HFFc6 (cell line): Measurements from ENCODE around the gene TNFAIP3. TPM values are rescaled to one million over a fixed set of nuclear protein-coding genes. Genes with fewer than 3 reads are reported as not detected.
A peak's percentile ranks its signal among the peaks of the same experiment; 100 is the strongest.

Source experiments
- DNase-seq: peaks from one replicate; pipeline ENCODE4 v3.0.0-alpha.2; 2018
- H3K27ac Mint-ChIP-seq: 2 replicates; pipeline ENCODE4 v1.8.0; 2020; ENCODE audit warnings: mild to moderate bottlenecking, mixed read lengths
- H3K27me3 Mint-ChIP-seq: 2 replicates; pipeline ENCODE4 v1.8.0; 2021; ENCODE audit warnings: mild to moderate bottlenecking, moderate library complexity, mixed read lengths; ENCODE audit not compliant: insufficient read depth
- H3K36me3 Mint-ChIP-seq: 2 replicates; pipeline ENCODE4 v1.8.0; 2021; ENCODE audit warnings: low read depth, mixed read lengths
- H3K4me1 Mint-ChIP-seq: 2 replicates; pipeline ENCODE4 v1.8.0; 2020; ENCODE audit warnings: low read depth, mixed read lengths
- H3K4me3 Mint-ChIP-seq: 2 replicates; pipeline ENCODE4 v1.8.0; 2020; ENCODE audit warnings: mild to moderate bottlenecking, moderate library complexity, mixed read lengths
- H3K9me3 Mint-ChIP-seq: 2 replicates; pipeline ENCODE4 v1.8.0; 2020; ENCODE audit warnings: mild to moderate bottlenecking, mixed read lengths
- total RNA-seq, 6 experiments: library from RNA; stranded (reverse); fragmentation: NEBNext Ultra II Directional; extraction: Animal tissue kit (Norgen Biotek cat#: 25700); gene quantifications; 2 replicates in 1 of 6; 3 replicates in 5 of 6; pipeline ENCODE4 v1.2.3, GENCODE V29; 2021
- TF ChIP-seq, protein P1 (sequence below): fragments of 200-600 bp; sonication (generic); IDR thresholded peaks from 2 replicates; pipeline ENCODE4 v1.5.0; 2021; ENCODE audit warnings: antibody characterized with exemption, mild to moderate bottlenecking

TNFAIP3 gene
- total RNA-seq, 6 experiments from 2014 or later: 4.5 to 17.2 (median 7.8) TPM

DNA sequence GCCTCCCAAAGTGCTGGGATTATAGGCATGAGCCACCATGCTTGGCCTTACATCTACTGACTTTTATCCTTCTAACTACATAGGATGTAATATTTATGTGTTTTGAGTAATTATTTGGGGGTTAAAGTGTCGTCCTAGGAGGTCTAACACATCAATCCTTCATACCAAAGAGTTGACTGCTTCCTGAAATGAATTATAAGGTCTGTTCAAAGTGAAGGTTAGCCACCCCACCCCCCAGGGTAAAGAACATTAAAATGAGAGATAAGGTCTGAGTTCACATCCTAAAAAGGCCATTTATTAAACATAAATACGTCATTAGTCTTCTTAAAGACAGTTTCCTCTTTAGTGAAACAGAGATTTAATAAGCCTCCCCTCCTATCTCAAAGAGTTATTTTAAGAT, 33.8 kb downstream of the TNFAIP3 start:
- Mint-ChIP-seq H3K27me3 (peaks cover 4% of the 10 kb centered on the region; the same call in 1 of the 2 replicates), H3K4me1 (peaks cover 56% of the 10 kb centered on the region), H3K27ac (no peak overlapping the region), H3K4me3 (no peak overlapping the region), H3K36me3 (no peaks in the 10 kb centered on the region), H3K9me3 (no peaks in the 10 kb centered on the region)
- TF ChIP-seq, protein P1, sequence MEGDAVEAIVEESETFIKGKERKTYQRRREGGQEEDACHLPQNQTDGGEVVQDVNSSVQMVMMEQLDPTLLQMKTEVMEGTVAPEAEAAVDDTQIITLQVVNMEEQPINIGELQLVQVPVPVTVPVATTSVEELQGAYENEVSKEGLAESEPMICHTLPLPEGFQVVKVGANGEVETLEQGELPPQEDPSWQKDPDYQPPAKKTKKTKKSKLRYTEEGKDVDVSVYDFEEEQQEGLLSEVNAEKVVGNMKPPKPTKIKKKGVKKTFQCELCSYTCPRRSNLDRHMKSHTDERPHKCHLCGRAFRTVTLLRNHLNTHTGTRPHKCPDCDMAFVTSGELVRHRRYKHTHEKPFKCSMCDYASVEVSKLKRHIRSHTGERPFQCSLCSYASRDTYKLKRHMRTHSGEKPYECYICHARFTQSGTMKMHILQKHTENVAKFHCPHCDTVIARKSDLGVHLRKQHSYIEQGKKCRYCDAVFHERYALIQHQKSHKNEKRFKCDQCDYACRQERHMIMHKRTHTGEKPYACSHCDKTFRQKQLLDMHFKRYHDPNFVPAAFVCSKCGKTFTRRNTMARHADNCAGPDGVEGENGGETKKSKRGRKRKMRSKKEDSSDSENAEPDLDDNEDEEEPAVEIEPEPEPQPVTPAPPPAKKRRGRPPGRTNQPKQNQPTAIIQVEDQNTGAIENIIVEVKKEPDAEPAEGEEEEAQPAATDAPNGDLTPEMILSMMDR: no peak
- no peak for DNase-seq

DNA sequence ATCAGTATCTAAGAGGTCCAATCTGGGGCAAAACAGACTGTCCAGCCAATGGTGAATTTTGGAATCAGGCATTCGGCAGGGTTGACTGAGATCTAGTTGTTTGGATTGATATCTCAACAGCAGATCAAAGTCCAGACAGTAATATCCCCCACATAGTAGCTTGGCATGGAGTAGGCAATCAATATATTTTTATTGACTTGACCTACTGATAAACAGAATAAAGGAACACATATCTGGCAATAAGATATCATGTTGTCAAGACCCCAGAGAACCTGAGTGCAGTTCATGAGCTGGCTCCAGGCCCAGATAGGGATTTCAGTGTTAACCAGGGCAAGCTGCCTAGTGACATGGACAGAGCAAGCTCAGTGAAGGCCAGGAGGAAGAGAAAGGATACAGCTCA, 34.4 kb downstream of the TNFAIP3 start:
- H3K9me3 Mint-ChIP-seq: no peaks in the 10 kb centered on the region
- H3K27ac Mint-ChIP-seq: no peak overlapping the region
- H3K36me3 Mint-ChIP-seq: no peaks in the 10 kb centered on the region
- peaks cover 4% of the 10 kb centered on the region; the same call in 1 of the 2 replicates for H3K27me3 Mint-ChIP-seq
- TF ChIP-seq, protein P1: no peak
- H3K4me3 Mint-ChIP-seq: no peak overlapping the region
- no peak for DNase-seq
- peaks cover 52% of the 10 kb centered on the region for H3K4me1 Mint-ChIP-seq

DNA sequence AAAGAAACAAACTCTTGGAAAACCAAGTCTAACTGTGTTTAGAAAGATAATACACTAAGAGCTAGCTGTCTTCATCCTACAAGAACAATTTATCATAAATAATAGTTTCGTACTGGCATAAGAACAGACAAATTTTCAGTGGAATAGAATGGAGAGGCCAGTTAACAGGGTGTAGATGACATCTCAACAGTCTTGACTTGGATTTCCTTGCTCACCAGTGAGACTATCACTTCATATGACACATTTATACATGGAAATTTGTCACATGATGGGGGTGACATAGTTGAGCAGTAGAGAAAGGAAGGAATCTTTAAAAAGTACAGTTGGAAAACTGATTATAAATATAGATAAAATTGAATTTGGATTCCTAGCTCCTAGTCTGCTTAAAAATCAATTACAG, 35.6 kb downstream of the TNFAIP3 start:
- Mint-ChIP-seq H3K4me3 (no peak overlapping the region), H3K4me1 (peaks cover 54% of the 10 kb centered on the region), H3K27me3 (peaks cover 1% of the 10 kb centered on the region; the same call in 1 of the 2 replicates), H3K9me3 (no peaks in the 10 kb centered on the region), H3K36me3 (no peaks in the 10 kb centered on the region), H3K27ac (no peak overlapping the region)
- no peak for DNase-seq
- TF ChIP-seq, protein P1: no peak

DNA sequence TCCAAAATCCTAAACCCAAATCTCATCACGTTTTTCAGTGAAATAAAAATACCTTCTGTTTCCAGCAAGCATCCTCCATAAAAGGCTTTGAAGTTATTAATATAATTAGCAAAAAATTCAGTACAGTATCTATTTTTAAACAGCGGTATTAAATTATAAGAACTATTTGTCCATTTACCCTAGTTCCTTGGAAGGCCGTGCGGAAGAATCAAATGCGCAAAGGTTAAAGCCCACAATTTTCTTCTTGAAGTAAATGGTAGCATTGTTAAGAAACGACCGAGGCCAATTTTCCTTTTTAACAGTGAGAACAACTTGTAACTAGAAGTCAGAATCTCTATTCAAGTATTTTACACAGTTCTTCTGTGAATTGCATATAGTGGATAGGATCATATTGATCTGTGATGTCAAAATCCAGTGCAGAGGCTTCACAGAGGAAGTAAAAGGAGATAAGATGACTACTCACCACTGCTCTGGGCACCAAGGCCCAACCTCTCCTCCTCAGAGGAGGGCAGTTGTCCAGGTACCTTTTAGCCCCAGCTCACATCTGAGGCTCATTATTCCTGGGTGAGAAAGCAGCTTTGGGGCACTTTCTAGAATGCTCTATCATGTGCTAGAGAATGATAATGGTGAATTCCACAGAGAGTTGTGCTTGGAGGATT, 36.3 kb downstream of the TNFAIP3 start:
- peaks cover under 1% of the 10 kb centered on the region; the same call in 1 of the 2 replicates for H3K27me3 Mint-ChIP-seq
- DNase-seq: no peak
- no peak overlapping the region for H3K27ac Mint-ChIP-seq
- no peak overlapping the region for H3K4me3 Mint-ChIP-seq
- no peaks in the 10 kb centered on the region for H3K9me3 Mint-ChIP-seq
- peaks cover 54% of the 10 kb centered on the region for H3K4me1 Mint-ChIP-seq
- TF ChIP-seq, protein P1: no peak
- H3K36me3 Mint-ChIP-seq: no peaks in the 10 kb centered on the region

DNA sequence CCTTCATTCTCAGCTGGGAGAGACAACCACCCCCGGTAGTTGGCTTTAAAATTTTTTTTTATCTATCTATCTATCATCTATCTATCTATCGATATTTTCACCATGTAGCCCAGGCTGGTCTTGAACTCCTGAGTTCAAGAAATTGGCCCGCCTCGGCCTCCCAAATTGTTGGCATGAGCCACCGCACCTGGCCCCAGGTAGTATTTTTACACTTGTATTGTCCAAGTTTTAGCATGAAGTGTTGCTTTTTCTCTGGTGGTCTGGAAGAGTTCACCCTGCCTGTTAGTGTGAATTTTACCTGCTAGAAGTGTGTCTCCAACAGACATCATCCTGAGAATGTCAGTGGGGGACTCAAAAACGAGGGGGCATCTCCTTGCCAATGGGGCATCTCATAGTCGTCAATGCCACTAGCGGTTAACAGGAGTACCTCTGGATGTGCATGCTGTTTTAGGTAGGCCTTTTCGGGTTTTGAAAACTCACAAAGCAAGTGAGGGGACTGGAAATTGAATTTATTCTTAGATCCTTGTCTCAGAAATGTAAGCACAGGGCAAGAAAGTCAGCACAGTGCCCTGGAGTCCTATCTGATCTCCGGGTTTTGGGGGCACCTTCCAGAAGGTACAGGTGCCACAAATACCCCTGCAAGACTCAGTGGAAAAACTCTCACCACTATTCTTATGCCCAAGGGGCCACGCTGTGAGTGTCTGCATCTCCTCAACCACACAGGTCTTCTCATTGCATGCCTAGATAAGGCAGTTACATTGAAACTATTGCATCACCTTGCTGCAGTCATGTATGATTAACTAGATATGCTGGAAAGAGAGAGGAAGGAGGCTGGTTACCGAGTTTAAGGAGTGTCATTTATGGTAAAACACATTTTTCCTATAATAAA, 37.1 kb downstream of the TNFAIP3 start:
- H3K4me3 Mint-ChIP-seq: peak overlapping the region; percentile 77
- TF ChIP-seq, protein P1: no peak
- no peaks in the 10 kb centered on the region for H3K9me3 Mint-ChIP-seq
- H3K4me1 Mint-ChIP-seq: peaks cover 57% of the 10 kb centered on the region
- H3K27ac Mint-ChIP-seq: peak overlapping the region; percentile 81
- H3K36me3 Mint-ChIP-seq: peaks cover 3% of the 10 kb centered on the region; the same call in 1 of the 2 replicates
- H3K27me3 Mint-ChIP-seq: no peaks in the 10 kb centered on the region; the same call in 1 of the 2 replicates
- DNase-seq: peak; percentile 50
